ENCODE measurements around the gene DUSP19. TPM values are rescaled to one million over a fixed set of nuclear protein-coding genes. Genes with fewer than 3 reads are reported as not detected.

DUSP19 gene
- total RNA-seq, 1 experiment from 2014 or later, result 2.9 TPM

DNA sequence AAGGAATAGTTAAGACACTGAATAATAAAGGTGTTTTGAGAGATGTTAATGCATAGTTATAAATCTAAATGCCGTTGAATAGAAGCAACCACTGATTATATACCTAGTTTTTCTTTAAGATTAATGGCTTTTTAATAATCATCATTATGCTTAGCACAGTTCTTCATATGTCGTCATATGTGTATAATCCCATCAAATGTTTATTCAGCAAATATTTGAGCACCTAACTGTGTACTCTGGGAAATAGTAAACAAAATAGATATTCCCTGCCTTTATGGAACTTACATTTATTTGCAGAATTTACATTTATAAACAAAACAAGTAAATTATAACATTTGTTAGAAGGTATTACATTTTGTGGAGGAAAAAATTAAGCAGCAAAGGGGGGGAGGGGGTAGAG, 55.5 kb downstream of the DUSP19 start:
- no peak overlapping the region for H2AFZ ChIP-seq (ENCODE audit: low read depth, low read length, poor library complexity, severe bottlenecking)

GRCh38 chr2:183148955-183149354, 70.4 kb downstream of the DUSP19 start:
- no peak overlapping the region for H3K4me3 ChIP-seq (replicated peaks in 1 of 2; ENCODE audit: low read depth in 1 of 2, low read length in 2 of 2)
- BruUV-seq (replicated peaks), result no TSS peak
- POLR2A ChIA-PET, result no interaction called here
- no peak overlapping the region for H3K4me2 ChIP-seq (ENCODE audit: low read length)
- CTCF ChIA-PET, result no interaction called here
- no peak overlapping the region for H2AFZ ChIP-seq (ENCODE audit: low read depth, low read length, poor library complexity, severe bottlenecking)
- H3K27me3 ChIP-seq (ENCODE audit: insufficient read depth, low read length), result no peaks in the 10 kb centered on the region
- intact Hi-C loops (cut with micrococcal nuclease), result no loop called here
- H4K20me1 ChIP-seq (ENCODE audit: insufficient read depth), result peaks cover 13% of the 10 kb centered on the region; the same call in 1 of the 2 replicates
- H3K4me1 ChIP-seq (ENCODE audit: control insufficient read depth in 1 of 2, insufficient read depth in 2 of 2, low read length in 2 of 2), result no peaks in the 10 kb centered on the region
- no peak for TF ChIP-seq EZH2phosphoT487 (IDR thresholded peaks at IDR 0.05; ENCODE audit: borderline replicate concordance)
- no peak for TF ChIP-seq SP1 (IDR thresholded peaks at IDR 0.05; ENCODE audit: low read depth)
- no peak for TF ChIP-seq ZFX (IDR thresholded peaks at IDR 0.05)
- no peak for TF ChIP-seq ATF3 (IDR thresholded peaks at IDR 0.05)
- no peak for TF ChIP-seq TCF7L2 (IDR thresholded peaks at IDR 0.05; ENCODE audit: borderline replicate concordance, extremely low read depth, insufficient read depth, insufficient read length)
- TF ChIP-seq FOSL1 (IDR thresholded peaks at IDR 0.05; ENCODE audit: low read depth), result no peak
- no peak for TF ChIP-seq EZH2 (IDR thresholded peaks at IDR 0.05)
- no peak for TF ChIP-seq YY1 (IDR thresholded peaks at IDR 0.05; ENCODE audit: extremely low read depth, insufficient replicate concordance, low read depth, low read length)
- TF ChIP-seq CEBPB (IDR thresholded peaks at IDR 0.05; ENCODE audit: low read depth), result no peak
- TF ChIP-seq ELF1 (IDR thresholded peaks at IDR 0.05; ENCODE audit: borderline replicate concordance, low read depth), result no peak
- TF ChIP-seq SIN3A (IDR thresholded peaks at IDR 0.05; ENCODE audit: low read depth), result no peak
- peaks cover 2 to 6% of the 10 kb centered on the region in 2 experiments; a peak in 2 of 4 replicates for H3K9me3 ChIP-seq (ENCODE audit: control insufficient read depth in 1 of 2, insufficient read depth in 1 of 2, low read depth in 1 of 2, low read length in 2 of 2)
- H3K36me3 ChIP-seq (ENCODE audit: control insufficient read depth in 1 of 2, insufficient read depth in 2 of 2, low read length in 2 of 2), result peaks cover 6 to 17% of the 10 kb centered on the region in 2 experiments
- H3K27ac ChIP-seq (ENCODE audit: low read depth, low read length), result no peak overlapping the region
- RAD21 ChIA-PET (ENCODE audit: low non-redundant PET in 1 of 2, low total read pairs in 2 of 2, uncharacterized antibody in 2 of 2, unreplicated experiment in 2 of 2), result no interaction called here
- ATAC-seq (no peak), DNase-seq (ENCODE audit: low read depth, low spot score) (no peak)
- H3K79me2 ChIP-seq (ENCODE audit: insufficient read depth, low read length), result peaks cover 82% of the 10 kb centered on the region
- no peak overlapping the region for H3K9ac ChIP-seq (ENCODE audit: low read length)
- no peaks in the 10 kb centered on the region for H3K9me2 ChIP-seq (ENCODE audit: insufficient read depth)

More for the DNA sequence above, 55.5 kb downstream of the DUSP19 start:
- Histone ChIP-seq H4K20me1 (ENCODE audit: insufficient read depth) (peaks cover 6% of the 10 kb centered on the region; the same call in 1 of the 2 replicates), H3K4me1 (ENCODE audit: control insufficient read depth in 1 of 2, insufficient read depth in 2 of 2, low read length in 2 of 2) (no peaks in the 10 kb centered on the region), H3K36me3 (ENCODE audit: control insufficient read depth in 1 of 2, insufficient read depth in 2 of 2, low read length in 2 of 2) (peaks cover 4 to 10% of the 10 kb centered on the region in 2 experiments; a peak in 2 of 4 replicates), H3K4me2 (ENCODE audit: low read length) (no peak overlapping the region), H3K9me2 (ENCODE audit: insufficient read depth) (no peaks in the 10 kb centered on the region), H3K4me3 (replicated peaks in 1 of 2; ENCODE audit: low read depth in 1 of 2, low read length in 2 of 2) (no peak overlapping the region), H3K27ac (ENCODE audit: low read depth, low read length) (no peak overlapping the region), H3K79me2 (ENCODE audit: insufficient read depth, low read length) (peaks cover 93% of the 10 kb centered on the region), H3K9me3 (ENCODE audit: control insufficient read depth in 1 of 2, insufficient read depth in 1 of 2, low read depth in 1 of 2, low read length in 2 of 2) (no peaks in the 10 kb centered on the region), H3K27me3 (ENCODE audit: insufficient read depth, low read length) (no peaks in the 10 kb centered on the region), H3K9ac (ENCODE audit: low read length) (no peak overlapping the region)
- no peak for DNase-seq (ENCODE audit: low read depth, low spot score)
- ATAC-seq, result no peak
- TF ChIP-seq, protein P1, sequence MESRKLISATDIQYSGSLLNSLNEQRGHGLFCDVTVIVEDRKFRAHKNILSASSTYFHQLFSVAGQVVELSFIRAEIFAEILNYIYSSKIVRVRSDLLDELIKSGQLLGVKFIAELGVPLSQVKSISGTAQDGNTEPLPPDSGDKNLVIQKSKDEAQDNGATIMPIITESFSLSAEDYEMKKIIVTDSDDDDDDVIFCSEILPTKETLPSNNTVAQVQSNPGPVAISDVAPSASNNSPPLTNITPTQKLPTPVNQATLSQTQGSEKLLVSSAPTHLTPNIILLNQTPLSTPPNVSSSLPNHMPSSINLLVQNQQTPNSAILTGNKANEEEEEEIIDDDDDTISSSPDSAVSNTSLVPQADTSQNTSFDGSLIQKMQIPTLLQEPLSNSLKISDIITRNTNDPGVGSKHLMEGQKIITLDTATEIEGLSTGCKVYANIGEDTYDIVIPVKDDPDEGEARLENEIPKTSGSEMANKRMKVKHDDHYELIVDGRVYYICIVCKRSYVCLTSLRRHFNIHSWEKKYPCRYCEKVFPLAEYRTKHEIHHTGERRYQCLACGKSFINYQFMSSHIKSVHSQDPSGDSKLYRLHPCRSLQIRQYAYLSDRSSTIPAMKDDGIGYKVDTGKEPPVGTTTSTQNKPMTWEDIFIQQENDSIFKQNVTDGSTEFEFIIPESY (IDR thresholded peaks at IDR 0.05; ENCODE audit: extremely low read depth, insufficient replicate concordance, low read length), result no peak
- no peak for TF ChIP-seq SP1 (IDR thresholded peaks at IDR 0.05; ENCODE audit: low read depth)
- CTCF ChIA-PET, result no interaction called here
- POLR2A ChIA-PET, result no interaction called here
- BruUV-seq (replicated peaks), result no TSS peak
- RAD21 ChIA-PET (ENCODE audit: low non-redundant PET in 1 of 2, low total read pairs in 2 of 2, uncharacterized antibody in 2 of 2, unreplicated experiment in 2 of 2), result no interaction called here
- intact Hi-C loops (cut with micrococcal nuclease), result no loop called here

All from HCT116 (cell line).